GM20431 (cell line): ENCODE results near the gene FIBCD1.
"Not testable (repeated sequence)": the region's sequence is repeated elsewhere in the genome, so short reads cannot be mapped to it uniquely, and the experiment has no call there.

Source experiments
- in situ Hi-C: fragments of 300-500 bp; cut with MseI, MboI; formaldehyde crosslinking; loops from one replicate; pipeline ENCODE4 v1.15.0; 2020; ENCODE audit warnings: low sequenced_read_pairs; ENCODE audit not compliant: unreplicated experiment

FIBCD1 gene

DNA sequence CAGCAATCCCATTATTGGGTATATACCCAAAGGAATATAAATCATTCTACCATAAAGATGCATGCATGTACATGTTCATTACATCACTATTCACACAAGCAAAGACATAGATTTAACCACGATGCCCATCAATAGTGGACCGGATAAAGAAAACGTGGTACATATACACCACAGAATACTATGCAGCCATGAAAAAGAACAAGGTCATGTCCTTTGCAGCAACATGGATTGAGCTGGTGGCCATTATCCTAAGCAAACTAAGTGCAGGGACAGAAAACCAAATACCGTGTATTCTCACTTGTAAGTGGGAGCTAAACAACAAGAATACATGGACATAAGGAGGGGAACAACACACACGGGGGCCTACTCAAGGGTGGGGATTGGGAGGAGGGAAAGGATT is 36.1 kb upstream of the FIBCD1 start:
- in situ Hi-C loops: no loop called here

DNA sequence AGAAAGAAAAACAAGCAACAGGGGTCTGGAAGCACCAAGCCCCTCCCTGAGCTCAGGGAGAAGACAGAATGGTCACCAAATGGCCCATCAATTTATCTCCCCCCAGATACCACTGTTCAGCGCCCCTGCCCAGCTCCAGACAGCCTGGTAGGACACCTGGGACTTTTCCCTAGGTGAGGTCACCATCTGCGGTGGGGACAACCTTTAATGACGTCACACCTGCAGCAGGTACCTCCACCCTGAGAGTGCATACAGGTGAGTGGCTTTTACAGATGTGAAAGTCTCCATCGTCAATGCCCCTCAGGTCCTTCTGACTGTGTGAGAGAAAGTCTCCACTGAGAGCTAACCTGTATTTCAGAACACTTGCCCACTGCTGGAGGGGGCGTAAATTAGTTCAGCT is 35.6 kb upstream of the FIBCD1 start:
- in situ Hi-C loops: no loop called here

DNA sequence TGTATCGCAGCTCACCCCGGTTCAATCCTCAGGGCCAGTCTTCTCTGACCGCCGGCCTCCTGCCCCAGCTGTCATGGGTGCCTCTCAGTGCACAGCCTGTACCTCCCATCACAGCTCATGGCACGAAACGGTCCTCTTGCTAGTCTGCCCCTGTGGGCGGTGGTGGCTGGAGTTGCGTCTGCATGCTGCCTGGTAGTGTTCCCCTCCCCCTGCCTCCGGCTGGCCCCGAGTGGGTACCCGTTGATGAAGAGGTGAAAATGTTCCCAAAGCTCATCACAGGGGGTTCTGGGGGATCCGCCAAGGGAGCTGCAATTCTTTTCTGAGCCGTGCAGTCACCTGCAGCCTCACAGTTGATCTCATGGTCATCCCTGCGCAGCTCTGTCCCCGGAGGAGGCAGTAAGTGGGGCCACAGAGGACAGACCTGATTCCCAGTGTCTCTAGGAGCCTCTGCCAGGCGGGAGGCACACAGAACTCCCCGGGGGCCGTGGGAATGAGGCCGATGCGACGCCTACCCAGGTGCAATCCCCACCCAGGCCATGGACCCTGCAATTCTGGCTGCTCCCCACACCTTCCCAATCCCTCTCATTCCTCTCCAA is 34.7 kb upstream of the FIBCD1 start:
- in situ Hi-C loops: no loop called here

DNA sequence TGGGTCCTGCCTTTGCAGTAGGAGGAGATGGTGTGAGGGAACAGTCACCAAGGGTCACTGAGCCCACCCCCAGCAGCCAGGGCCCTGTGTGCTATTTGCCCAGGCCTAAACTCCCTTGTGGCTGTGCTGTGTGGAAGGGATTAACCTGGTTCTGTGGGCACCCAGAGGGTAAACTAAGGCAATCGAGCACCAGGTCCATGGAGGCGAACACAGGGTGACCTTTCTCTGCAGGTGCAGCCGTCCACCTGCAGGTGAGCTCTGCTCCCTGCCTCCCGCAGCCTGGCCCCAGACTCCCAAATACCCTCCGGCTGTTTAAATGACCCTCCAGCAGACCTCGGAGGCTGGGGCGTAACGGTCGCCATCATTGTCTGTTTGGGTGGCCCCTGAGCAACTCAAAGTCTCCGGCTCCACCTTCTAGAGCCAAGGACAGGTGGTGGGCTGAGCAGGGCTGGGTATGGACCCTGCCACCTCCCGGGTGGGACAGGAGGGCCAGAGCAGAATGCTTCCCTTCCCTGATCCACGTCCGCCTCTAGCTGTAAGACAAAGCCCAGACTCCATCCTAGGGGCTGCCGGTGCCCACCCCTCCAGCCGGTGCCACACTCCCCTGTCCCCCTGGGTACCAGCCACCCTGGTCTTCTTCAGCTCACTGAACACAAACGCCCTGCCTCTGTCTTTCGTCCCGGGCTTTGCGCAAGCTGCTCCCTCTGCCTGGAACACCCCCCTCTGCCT is 34.1 kb upstream of the FIBCD1 start:
- in situ Hi-C loops: no loop called here

DNA sequence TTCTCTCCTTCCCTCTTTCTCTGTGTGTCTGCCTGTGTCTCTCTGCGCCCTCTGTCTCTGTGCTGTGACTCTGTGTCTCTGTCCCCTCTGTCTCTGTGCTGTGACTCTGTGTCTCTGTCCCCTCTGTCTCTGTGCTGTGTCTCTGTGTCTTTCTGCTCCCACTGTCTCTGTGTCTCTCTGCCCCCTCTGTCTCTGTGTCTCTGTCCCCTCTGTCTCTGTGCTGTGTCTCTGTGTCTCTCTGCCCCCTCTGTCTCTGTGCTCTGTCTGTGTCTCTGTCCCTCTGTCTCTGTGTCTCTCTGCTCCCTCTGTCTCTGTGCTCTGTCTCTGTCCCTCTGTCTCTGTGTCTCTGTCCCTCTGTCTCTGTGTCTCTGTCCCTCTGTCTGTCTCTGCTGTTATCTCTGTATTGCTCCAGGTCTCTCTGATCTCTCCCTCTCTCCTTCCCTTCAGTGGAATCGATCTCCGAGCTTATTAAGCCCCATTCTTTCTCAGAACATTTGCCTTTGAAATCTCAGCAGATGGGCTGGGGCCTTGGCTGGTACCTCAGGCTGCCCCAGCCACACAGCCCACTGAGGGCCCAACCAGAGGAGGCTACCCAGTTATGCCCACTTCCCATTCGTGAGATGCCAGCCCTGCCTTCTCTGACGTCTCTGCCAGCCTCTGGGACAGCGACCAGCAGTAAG is 33.4 kb upstream of the FIBCD1 start:
- in situ Hi-C loops: no loop called here

DNA sequence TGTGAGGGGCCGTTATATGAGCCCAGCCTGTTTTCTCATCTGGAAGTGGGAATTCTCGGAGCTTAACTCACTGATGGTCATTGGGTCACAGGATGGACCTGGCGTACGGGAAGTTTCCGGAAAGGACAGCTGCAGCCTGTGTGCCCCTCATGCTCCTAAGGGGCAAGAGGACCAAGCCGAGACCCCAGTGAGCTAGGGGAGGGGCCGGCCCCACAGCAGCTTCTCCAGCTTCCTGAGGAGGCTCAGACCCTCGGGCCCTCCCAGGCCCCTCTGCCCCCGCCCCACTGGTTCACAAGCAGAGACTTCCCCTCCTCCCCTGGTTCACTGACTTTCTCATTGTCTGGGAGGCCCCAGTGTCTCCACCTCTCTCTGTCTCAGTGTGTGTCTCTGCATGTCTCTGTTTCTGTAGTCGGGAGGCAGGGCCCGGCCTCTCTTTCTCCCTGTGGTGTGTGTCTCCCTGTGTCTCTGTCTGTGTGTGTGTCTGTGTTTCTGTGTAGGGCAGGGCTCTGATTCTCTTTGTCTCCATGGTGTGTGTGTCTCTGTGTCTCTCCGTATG is 32.3 kb upstream of the FIBCD1 start:
- in situ Hi-C loops: no loop called here

DNA sequence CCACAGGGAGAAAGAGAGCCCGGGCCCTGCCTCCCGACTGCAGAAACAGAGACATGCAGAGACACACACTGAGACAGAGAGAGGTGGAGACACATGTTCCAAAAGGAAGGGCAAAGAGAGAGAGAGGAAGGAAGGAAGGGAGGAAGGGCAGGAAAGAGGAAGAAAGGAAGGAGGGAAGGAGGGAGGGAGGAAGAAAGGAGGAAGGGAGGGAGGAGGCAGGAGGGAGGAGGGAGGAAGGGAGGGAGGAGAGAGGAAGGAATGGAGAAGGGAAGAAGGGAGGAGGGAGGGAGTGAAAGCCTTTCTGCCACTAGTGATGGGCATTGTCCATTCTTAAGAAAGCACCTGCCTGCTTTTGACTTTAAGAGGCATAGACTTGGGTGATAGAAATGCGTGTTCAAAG is 31.8 kb upstream of the FIBCD1 start:
- in situ Hi-C loops: no loop called here

DNA sequence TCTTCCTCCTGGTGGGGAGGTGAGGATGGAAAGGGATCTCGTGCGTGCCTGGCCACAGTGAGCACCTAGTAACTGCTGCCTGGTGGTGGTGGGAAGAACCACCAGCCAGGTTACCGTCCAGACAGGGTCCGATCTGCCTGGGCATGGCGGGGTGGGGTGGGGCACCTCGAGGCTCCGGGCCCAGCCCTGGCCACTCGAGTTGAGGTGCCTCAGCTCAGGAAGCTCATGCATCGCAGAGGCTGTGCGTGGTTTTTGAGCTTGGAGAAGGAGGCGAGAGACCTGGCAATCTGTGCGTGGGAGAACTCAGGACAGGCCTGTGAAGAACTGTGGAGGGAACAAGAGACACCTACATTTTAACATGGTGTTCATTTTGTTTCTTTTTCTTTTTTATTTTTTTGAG is 31.0 kb upstream of the FIBCD1 start:
- in situ Hi-C loops: no loop called here

DNA sequence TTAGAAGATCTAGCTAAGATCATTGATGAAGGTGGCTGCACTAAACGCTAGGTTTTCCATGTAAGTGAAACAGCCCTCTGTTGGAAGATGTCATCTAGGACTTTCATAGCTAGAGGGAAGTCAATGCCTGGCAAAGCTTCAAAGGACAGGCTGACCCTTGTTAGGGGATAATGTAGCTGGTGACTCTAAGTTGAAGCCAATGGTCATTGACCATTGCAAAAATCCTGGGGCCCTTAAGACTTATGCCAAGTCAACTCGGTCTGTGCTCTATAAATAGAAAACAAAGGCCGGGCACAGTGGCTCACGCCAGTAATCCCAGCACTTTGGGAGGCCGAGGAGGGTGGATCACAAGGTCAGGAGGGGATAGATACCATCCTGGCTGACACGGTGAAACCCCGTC is 26.6 kb upstream of the FIBCD1 start:
- in situ Hi-C loops: no loop called here

GRCh38 chr9:130963916-130964315 is 24.9 kb upstream of the FIBCD1 start:
- in situ Hi-C loops: no loop called here

- in situ Hi-C loops: no loop called here
These were observed 24.4 kb upstream of the FIBCD1 start for GRCh38 chr9:130963337-130963908.

GRCh38 chr9:130962418-130963316 is 23.6 kb upstream of the FIBCD1 start:
- in situ Hi-C loops: no loop called here

DNA sequence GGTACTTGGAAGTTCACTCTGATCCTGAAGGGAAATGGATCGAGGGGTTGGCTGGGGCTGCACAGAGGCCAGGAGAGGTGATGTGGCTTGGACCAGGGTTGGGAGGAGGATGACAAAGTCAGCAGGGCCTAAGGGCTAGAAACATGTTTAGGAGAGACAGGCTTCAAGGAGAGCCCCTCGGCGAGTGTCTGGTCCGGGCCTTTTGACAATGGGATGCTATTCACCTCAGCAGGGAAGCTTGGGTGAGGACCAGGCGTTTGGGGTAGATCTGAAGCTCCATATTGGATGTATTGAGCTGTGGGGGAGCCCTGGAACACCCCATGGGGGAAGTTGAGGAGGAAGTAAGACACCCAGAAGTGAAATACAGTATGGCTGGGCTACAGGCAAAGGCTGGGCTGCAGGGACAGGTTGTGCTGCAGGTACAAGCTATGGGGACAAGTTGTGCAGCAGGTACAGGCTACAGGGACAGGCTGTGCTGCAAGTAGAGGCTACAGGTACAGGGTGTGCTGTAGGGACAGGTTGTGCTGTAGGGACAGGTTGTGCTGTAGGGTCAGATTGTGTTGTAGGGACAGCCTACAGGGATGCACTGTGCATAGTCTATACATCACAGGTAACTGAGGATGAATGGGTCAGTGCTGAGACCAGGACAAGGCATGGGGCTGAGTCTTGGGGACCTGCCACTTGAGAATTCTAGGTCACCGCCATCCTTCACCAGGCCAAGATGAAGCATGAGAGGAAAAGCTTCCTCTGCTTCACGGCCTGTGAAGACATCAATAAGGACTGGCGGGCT is 22.7 kb upstream of the FIBCD1 start:
- in situ Hi-C loops: no loop called here

DNA sequence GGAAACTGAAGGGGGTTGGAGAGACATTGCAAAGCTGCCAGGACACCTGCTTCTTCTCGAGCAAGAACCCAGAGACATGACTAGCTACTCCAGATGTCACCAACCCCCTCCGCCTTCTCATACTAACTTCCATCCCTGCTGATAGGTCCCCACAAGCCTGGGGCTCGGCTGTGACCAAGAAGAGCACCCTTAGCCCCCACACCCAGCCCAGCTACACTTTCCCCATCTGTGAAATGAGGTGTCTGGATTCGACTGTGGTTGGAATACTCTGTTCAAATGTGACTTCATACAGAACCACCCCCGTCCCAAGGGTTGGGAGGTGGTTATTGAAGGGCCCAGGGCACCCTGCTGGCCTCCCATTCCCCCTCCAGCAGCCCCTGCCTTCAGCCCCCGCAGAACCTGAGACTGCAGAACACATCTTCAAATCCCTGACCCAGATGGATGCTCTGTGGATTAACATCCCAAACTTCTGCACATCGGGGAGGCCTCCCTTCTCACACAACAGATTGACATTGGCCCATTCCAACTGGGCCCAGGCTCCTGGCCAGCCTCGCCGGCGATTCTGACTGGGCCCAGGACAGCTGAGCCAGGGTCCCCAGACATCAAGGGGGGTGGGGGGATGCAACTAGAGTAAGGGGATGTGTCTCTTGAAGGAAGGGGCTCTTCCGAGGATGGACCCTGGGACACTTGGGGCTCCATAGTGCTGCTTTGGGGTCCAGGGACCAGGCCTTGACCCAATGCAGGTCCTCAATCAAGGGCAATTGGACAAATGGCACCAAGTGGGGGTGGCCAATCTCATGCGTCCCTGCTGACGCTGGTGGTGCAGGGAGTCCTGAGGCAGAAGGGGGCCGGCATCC is 21.7 kb upstream of the FIBCD1 start:
- in situ Hi-C loops: no loop called here

- in situ Hi-C loops: no loop called here
These were observed 20.8 kb upstream of the FIBCD1 start for GRCh38 chr9:130959809-130960334.

DNA sequence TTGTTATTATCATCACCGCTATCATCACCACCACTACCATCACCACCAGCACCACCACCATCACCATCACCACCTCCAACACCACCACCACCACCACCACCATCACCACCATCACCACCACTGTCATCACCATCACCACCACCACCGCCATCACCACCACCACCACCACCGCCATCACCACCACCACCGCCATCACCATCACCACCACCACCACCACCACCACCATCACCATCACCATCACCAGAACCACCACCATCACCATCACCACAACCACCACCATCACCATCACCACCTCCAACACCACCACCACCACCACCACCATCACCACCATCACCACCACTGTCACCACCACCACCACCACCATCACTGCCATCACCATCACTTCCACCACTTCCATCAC is 19.5 kb upstream of the FIBCD1 start:
- in situ Hi-C loops: not testable (repeated sequence)

GRCh38 chr9:130957451-130958203 is 18.6 kb upstream of the FIBCD1 start:
- in situ Hi-C loops: no loop called here
